SK-N-SH treated with all-trans-retinoic acid at 6 μM for 48 hours (cell line): ENCODE measurements around the gene ATOH8.

ENCODE experiments used
- ATAC-seq: fragments of 200-7000 bp; cut with Tn5 transposase; 3 replicates; pipeline ENCODE4 v1.9.1; 2020; ENCODE audit warnings: mild to moderate bottlenecking, moderate library complexity
- ARNTL ChIP-seq: fragments of 450-650 bp; formaldehyde crosslinking; IDR thresholded peaks from 2 replicates; pipeline ENCODE4 v1.5.0; 2020; ENCODE audit warnings: low read depth, mild to moderate bottlenecking, moderate library complexity, borderline replicate concordance
- BACH2 ChIP-seq: fragments of 250-450 bp; sonication (Bioruptor Pico); IDR thresholded peaks from 2 replicates; pipeline ENCODE4 v1.9.0; 2021; ENCODE audit warnings: mild to moderate bottlenecking, borderline replicate concordance
- CREB5 ChIP-seq: fragments of 250-450 bp; sonication (Bioruptor Pico); IDR thresholded peaks from 2 replicates; pipeline ENCODE4 v1.5.1; 2020; ENCODE audit warnings: low read depth, mild to moderate bottlenecking, moderate library complexity
- CSDC2 ChIP-seq: fragments of 250-450 bp; sonication (Bioruptor Pico); IDR thresholded peaks from 2 replicates; pipeline ENCODE4 v1.5.0; 2020; ENCODE audit warnings: mild to moderate bottlenecking, moderate library complexity
- CSRNP3 ChIP-seq: fragments of 250-450 bp; sonication (Bioruptor Pico); IDR thresholded peaks from 2 replicates; pipeline ENCODE4 v1.5.1; 2021; ENCODE audit warnings: mild to moderate bottlenecking, moderate library complexity
- ESRRG ChIP-seq: fragments of 250-450 bp; sonication (Bioruptor Pico); IDR thresholded peaks from 2 replicates; pipeline ENCODE4 v1.6.1; 2021; ENCODE audit warnings: mild to moderate bottlenecking
- GLIS3 ChIP-seq: fragments of 250-450 bp; sonication (Bioruptor Pico); IDR thresholded peaks from 2 replicates; pipeline ENCODE4 v1.5.0; 2020; ENCODE audit warnings: mild to moderate bottlenecking, moderate library complexity
- ISL1 ChIP-seq: fragments of 250-450 bp; sonication (Bioruptor Pico); IDR thresholded peaks from 2 replicates; pipeline ENCODE4 v2.1.2; 2022; ENCODE audit warnings: mild to moderate bottlenecking, moderate library complexity
- OSR1 ChIP-seq: fragments of 250-450 bp; sonication (Bioruptor Pico); IDR thresholded peaks from 2 replicates; pipeline ENCODE4 v1.8.0; 2022; ENCODE audit warnings: moderate library complexity, mild to moderate bottlenecking, inconsistent platforms
- POU6F1 ChIP-seq: fragments of 250-450 bp; sonication (Bioruptor Pico); IDR thresholded peaks from 2 replicates; pipeline ENCODE4 v1.8.0; 2021; ENCODE audit warnings: low read depth, mild to moderate bottlenecking, moderate library complexity, borderline replicate concordance
- PPARA ChIP-seq: fragments of 250-450 bp; sonication (Bioruptor Pico); IDR thresholded peaks from 2 replicates; pipeline ENCODE4 v1.5.0; 2020; ENCODE audit warnings: mild to moderate bottlenecking, borderline replicate concordance
- SNAI2 ChIP-seq: fragments of 250-450 bp; sonication (Bioruptor Pico); IDR thresholded peaks from 2 replicates; pipeline ENCODE4 v1.5.0; 2020; ENCODE audit warnings: mild to moderate bottlenecking, moderate library complexity
- TCF4 ChIP-seq: fragments of 250-450 bp; sonication (Bioruptor Pico); IDR thresholded peaks from 2 replicates; pipeline ENCODE4 v1.8.0; 2021; ENCODE audit warnings: mild to moderate bottlenecking, moderate library complexity, borderline replicate concordance
- TOX ChIP-seq: fragments of 250-450 bp; sonication (Bioruptor Pico); IDR thresholded peaks from 2 replicates; pipeline ENCODE4 v1.8.0; 2021; ENCODE audit warnings: mild to moderate bottlenecking, moderate library complexity, borderline replicate concordance
- ZC3H10 ChIP-seq: fragments of 250-450 bp; sonication (Bioruptor Pico); IDR thresholded peaks from 2 replicates; pipeline ENCODE4 v1.5.1; 2021; ENCODE audit warnings: mild to moderate bottlenecking, moderate library complexity
- ZFP3 ChIP-seq: fragments of 250-450 bp; sonication (Bioruptor Pico); IDR thresholded peaks from 2 replicates; pipeline ENCODE4 v1.5.0; 2020; ENCODE audit warnings: mild to moderate bottlenecking, moderate library complexity
- ZFP30 ChIP-seq: fragments of 450-650 bp; formaldehyde crosslinking; IDR thresholded peaks from 2 replicates; pipeline ENCODE4 v1.5.0; 2022; ENCODE audit warnings: mild to moderate bottlenecking, moderate library complexity
- ZNF565 ChIP-seq: fragments of 450-650 bp; formaldehyde crosslinking; conservative IDR thresholded peaks from 2 replicates; pipeline ENCODE4 v1.5.0; 2020; ENCODE audit warnings: low read depth, mild to moderate bottlenecking, moderate library complexity
- ZNF70 ChIP-seq: fragments of 450-650 bp; formaldehyde crosslinking; IDR thresholded peaks from 2 replicates; pipeline ENCODE4 v1.5.0; 2020; ENCODE audit warnings: mild to moderate bottlenecking, moderate library complexity
- ZNF8 ChIP-seq: fragments of 450-650 bp; formaldehyde crosslinking; IDR thresholded peaks from 2 replicates; pipeline ENCODE4 v1.5.0; 2020; ENCODE audit warnings: mild to moderate bottlenecking, moderate library complexity

Gene ATOH8

GRCh38 chr2:85778646-85779379 is 25.0 kb downstream of the ATOH8 start:
- TF ChIP-seq ZFP30 (CRISPR knock-in tag) = no peak
- no peak for TF ChIP-seq CSRNP3 (CRISPR knock-in tag)
- no peak for TF ChIP-seq OSR1
- TF ChIP-seq POU6F1 (CRISPR knock-in tag) = no peak
- TF ChIP-seq ZNF70 = no peak
- no peak for TF ChIP-seq ISL1 (CRISPR knock-in tag)
- TF ChIP-seq, all 23 proteins: peak for 0
- no peak for ATAC-seq

- ATAC-seq = no peak
- TF ChIP-seq PPARA (CRISPR knock-in tag) (no peak), TOX (CRISPR knock-in tag) (no peak), ZNF8 (no peak), ZNF70 (no peak), ISL1 (CRISPR knock-in tag) (no peak), ZC3H10 (no peak), SNAI2 (CRISPR knock-in tag) (no peak), ESRRG (CRISPR knock-in tag) (no peak), BACH2 (CRISPR knock-in tag) (no peak), ZFP3 (CRISPR knock-in tag) (no peak), CSRNP3 (CRISPR knock-in tag) (no peak), ZFP30 (CRISPR knock-in tag) (no peak), OSR1 (no peak), CREB5 (CRISPR knock-in tag) (no peak), ARNTL (no peak), TCF4 (no peak), GLIS3 (CRISPR knock-in tag) (no peak), CSDC2 (no peak), ZNF565 (CRISPR knock-in tag) (no peak)
Measured at GRCh38 chr2:85779641-85780315, 26.0 kb downstream of the ATOH8 start.

- no peak for TF ChIP-seq ZC3H10
- TF ChIP-seq, all 23 proteins: peak for 0
- ATAC-seq = no peak
Measured at GRCh38 chr2:85780316-85781012, 26.7 kb downstream of the ATOH8 start.

GRCh38 chr2:85781013-85781332 is 27.2 kb downstream of the ATOH8 start:
- TF ChIP-seq CSRNP3 (CRISPR knock-in tag) (no peak), ESRRG (CRISPR knock-in tag) (no peak)
- TF ChIP-seq, all 23 proteins: peak for 0

More at GRCh38 chr2:85781013-85781332, 27.2 kb downstream of the ATOH8 start:
- no peak for ATAC-seq
